Measurements from ENCODE around the gene ZNF407.

Gene ZNF407

GRCh38 chr18:74589021-74589420, 8.6 kb upstream of the ZNF407 start:
- DNase-seq (ENCODE audit: low read depth), result no peak

GRCh38 chr18:74589811-74590210, 7.9 kb upstream of the ZNF407 start:
- DNase-seq (ENCODE audit: low read depth), result no peak

- no peak for DNase-seq (ENCODE audit: low read depth)
These were observed 7.0 kb upstream of the ZNF407 start for GRCh38 chr18:74590671-74591070.

GRCh38 chr18:74595431-74595830, 2.2 kb upstream of the ZNF407 start:
- DNase-seq (ENCODE audit: low read depth), result no peak

DNA sequence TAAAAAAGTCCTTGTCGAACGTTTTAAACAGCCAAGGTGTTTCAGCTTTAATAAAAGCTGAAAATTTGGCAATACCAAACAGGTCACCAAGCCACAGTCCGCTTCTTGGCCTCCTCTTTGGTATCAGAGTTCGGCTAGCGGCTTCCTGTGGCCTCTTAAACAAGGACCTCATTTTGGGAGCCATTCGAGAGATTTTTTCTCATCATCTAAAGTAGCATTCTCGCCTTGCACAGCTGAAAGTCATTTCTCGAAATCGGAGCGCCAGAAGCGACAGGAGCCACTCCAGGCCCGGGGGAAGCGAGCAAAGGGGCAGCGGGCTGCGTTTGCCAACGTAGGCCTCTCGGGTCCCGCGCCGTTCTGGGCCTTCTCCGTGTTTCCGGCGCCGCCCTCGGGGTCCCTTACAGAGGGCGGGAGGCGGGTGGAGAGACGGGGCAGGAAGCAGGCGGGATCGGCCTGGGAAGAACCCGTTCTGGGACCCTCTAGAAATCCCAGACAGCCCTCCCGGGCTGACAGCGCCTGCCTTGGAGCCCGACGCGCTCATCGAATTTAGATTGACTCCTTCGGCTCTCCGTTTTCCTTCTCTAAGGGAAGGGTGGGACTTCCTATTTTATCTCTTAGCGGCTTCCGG, 522 bp upstream of the ZNF407 start:
- peak; percentile 57 for DNase-seq (ENCODE audit: low read depth)

- peak; percentile 62 for DNase-seq (ENCODE audit: low read depth)
These were observed 806 bp downstream of the ZNF407 start for GRCh38 chr18:74598350-74599001.

GRCh38 chr18:74604361-74604760, 6.7 kb downstream of the ZNF407 start:
- no peak for DNase-seq (ENCODE audit: low read depth)

DNA sequence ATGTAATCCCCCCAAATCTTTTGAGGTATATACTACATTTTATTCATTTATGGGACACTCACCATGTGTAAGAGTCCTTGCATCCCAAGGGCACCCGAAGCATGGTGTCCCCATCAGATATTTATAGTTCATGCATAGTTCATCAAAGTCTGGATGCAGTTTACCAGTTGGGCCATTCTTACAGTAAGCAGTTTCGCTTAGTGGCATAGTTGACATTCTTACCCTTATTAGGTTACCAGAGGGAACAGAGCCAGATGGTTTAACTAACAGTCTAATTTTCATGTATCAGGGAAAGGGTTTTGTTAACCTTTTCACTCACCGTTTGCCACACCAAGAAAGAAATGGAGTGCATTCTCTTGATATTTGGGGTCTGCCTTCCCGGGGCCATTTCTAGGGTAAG, 7.1 kb downstream of the ZNF407 start:
- no peak for DNase-seq (ENCODE audit: low read depth)

DNA sequence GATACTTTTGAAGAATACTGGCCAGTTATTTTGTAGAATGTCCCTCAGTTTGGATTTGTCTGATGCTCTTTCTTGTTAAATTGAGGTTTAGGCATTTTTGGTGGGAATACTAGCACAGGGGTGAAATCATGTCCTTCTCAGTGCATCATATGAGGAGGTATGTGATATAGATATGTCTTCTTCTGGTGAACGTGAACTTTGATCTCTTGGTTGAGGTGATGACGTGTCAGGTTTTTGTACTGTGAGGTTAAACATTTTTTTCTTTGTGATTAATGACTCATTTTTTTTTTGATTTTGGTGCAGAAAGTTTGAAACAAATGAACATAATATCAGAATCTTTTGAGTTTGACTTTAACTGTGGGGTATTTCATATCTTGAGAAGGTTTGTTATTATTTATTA, 11.0 kb downstream of the ZNF407 start:
- DNase-seq (ENCODE audit: low read depth), result no peak

DNA sequence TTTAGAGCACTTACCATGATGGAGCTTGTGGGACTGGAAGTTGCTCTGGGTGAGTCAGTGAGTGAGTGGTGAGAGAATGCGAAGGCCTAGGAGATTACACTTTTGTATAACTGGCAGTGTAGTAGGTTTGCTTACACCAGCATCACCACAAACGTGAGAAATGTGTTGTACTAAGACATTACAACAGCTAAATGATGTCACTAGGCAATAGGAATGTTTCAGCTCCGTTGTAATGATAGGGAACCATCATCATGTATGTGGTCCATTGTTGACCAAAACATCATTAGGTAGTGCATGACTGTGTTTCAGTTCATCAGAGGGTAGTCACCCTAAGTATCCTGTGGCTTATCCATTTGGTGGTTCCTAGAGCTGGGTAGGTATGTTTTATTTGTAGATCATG, 11.9 kb downstream of the ZNF407 start:
- DNase-seq (ENCODE audit: low read depth), result no peak

DNA sequence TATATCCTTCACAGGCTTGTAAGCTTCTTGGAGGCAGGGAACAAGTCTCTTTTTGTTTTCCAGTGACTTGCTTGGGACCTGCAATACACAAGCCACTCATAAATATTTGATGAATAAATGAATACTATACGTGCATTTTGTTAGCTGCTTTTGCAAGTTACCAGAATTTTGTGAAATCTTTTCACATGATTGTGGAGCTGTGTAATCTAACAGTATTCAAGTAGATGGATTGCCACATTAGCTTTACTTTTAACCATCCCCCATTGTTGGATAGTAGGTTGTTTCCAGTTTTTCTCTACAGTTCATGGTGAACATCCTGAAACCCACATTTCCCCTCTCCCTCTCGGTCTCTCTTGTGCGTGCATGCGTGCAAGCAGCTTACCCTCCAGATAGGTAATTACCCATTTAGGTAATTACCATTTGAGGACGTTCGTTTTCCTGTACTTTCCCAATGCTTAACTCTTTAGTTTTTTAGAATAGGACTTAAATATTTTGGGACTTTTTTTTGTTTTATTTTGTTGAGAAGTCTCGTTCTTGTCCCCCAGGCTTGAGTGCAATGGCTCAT, 12.5 kb downstream of the ZNF407 start:
- DNase-seq (ENCODE audit: low read depth), result no peak

DNA sequence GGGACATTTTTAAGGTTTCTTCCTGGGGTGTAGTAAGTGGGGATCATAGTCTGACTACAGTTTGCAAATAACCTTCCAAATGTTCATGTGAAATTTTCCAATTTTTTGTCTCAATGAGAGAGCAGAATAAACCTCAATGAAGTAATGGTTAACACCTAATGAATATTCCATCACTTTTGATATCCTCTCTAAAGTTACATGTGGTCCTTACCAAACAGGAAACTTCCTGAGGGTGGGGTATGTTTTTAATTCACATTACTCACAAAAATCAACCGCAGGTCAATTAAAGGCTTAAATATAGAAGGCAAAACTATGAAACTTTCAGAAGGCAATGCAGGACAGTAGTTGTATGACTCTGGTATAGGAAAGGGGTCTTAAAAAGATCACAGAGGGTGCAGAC, 13.2 kb downstream of the ZNF407 start:
- DNase-seq (ENCODE audit: low read depth), result no peak

DNA sequence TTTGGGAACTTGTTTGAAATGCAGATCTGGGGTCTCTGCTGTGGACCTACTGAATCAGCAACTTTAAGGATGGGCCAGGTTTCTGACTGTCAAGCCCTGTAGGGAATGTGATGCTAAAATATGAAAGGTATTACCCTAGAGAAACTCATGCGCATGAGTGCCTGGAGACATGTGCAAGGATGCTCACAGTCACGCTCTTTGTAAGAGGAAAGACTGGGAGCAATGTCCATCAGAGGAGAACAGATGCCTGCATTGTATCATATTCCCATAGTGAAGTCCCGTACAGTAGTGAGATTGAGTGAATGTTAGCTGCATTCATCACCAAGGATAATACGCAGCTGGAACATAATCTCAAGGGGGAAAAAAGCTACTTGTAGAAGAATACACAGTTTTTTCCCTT, 14.1 kb downstream of the ZNF407 start:
- DNase-seq (ENCODE audit: low read depth), result no peak

DNA sequence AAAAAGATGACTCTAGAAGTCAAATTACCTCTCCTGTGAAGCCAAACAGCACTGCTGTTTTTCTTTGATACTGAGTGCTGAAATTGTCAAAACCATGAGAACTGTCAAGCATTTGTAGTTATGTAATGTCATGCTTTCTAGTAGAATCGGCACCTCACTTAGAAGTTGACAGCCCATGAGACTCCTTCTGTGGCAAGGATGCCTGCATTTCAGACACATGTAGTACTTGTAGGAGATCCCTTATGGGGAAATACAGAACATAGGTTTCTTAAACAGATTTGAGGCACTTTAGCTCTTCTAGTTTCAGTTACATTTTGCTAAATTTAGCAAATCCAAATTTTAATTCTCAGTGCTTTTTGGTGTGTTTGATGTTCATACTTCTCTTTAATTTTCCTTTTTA, 15.7 kb downstream of the ZNF407 start:
- DNase-seq (ENCODE audit: low read depth), result no peak

GRCh38 chr18:74616494-74616893, 18.8 kb downstream of the ZNF407 start:
- DNase-seq (ENCODE audit: low read depth), result no peak

GRCh38 chr18:74617486-74617885, 19.8 kb downstream of the ZNF407 start:
- no peak for DNase-seq (ENCODE audit: low read depth)

- DNase-seq (ENCODE audit: low read depth), result no peak
These were observed 24.4 kb downstream of the ZNF407 start for GRCh38 chr18:74622072-74622471.

- DNase-seq (ENCODE audit: low read depth), result no peak
These were observed 25.6 kb downstream of the ZNF407 start for GRCh38 chr18:74623047-74623816.

DNA sequence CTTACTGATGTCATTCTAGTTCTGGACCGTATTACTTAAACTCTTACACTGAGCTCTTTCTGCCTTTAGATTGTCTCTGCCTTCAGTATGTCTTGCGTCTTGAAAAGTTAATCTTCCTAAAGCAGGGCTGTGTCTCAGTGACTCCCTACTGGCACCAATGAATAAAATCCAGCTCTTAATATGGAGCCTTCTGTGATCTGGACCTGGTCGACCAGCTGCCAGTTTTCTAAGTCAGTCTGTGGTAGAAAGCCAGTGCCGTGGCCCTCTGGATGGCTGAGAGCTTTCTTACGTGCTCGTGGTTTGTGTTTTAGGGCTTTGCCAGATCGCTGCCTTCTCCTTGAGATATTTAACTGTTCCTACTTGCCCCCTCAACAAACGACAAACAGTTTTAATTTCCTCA, 26.8 kb downstream of the ZNF407 start:
- no peak for DNase-seq (ENCODE audit: low read depth)

DNA sequence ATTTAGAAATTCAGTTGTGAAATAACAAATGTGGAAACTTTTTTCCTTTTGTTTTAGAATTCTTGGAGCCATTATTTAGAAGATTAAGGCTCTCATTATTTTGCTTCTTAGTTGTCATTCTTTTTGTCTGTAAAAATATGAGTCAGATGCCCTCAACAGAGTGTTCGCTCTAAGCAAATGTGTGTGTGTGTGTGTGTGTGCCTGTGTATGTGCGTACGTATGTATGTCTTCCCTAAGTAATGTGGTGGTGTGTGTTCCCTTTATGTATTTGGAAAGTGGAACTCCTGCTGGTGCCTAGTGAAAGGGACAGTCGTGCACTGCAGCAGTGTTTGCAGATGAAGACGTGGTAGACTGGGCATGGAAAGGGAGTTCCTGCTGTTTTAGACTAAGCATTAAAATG, 27.5 kb downstream of the ZNF407 start:
- no peak for DNase-seq (ENCODE audit: low read depth)

GRCh38 chr18:74626049-74626874, 28.6 kb downstream of the ZNF407 start:
- DNase-seq (ENCODE audit: low read depth), result no peak

DNA sequence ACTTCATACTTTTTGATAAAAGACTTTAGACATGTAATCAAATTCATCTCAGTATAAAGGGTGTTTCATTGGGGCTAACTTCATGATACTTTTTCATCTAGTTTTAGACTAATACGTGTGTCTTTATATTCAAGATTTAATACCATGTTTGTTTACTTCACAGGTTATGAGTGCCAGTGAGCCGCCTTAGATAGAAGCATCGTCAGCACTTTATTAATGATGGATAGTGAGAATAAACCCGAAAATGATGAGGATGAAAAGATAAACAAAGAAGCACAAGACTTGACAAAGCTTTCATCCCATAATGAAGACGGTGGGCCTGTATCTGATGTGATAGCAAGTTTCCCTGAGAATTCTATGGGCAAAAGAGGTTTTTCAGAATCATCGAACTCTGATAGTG, 33.1 kb downstream of the ZNF407 start:
- DNase-seq (ENCODE audit: low read depth), result no peak
